Activated CD4-positive, alpha-beta T cell treated with anti-CD3 and anti-CD28 coated beads, Interleukin-2, amount 50 U/mL, for 16 hours (primary cell): ENCODE measurements around the gene ADAM22.

Experiments used
- DNase-seq: peaks from one replicate; pipeline ENCODE4 v3.0.0-alpha.2; 2020

Gene ADAM22

DNA sequence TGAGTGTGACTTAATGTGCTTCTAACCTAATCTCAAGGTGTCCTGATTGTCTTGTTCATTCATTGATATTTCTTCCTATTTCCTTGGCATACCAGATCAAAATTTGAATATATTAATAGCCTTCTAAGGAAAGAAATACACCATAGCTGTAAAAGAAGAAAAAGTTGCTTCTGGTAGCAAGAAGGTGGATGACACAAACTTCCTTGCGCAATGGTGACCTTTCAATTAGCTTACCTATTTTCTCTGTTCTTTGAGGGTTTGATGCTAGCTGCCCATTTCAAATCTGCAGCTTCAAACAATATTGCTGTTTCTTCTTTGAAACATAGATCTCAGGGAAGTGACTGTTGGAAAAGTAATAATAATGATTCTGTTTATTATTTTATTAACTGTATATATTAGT lies 108.8 kb downstream of the ADAM22 start:
- no peak for DNase-seq

DNA sequence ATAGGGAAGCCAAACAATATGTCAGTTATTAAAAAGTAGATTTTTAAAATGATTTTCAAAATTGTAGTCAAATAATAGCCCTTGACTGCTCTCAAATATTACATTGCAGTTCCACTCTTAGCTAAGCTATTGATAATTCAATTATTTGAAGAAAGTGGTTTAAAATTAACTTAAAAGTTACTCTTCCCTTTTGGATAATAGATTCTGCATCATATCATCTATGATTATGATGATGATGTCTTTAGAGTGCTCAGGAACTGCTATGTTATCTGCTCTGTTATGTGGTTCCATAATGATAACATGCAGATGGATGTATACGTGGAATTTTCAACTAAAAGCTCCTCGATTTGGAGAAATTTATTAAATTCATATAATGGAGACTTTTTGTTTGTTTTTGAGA lies 110.0 kb downstream of the ADAM22 start:
- no peak for DNase-seq

DNA sequence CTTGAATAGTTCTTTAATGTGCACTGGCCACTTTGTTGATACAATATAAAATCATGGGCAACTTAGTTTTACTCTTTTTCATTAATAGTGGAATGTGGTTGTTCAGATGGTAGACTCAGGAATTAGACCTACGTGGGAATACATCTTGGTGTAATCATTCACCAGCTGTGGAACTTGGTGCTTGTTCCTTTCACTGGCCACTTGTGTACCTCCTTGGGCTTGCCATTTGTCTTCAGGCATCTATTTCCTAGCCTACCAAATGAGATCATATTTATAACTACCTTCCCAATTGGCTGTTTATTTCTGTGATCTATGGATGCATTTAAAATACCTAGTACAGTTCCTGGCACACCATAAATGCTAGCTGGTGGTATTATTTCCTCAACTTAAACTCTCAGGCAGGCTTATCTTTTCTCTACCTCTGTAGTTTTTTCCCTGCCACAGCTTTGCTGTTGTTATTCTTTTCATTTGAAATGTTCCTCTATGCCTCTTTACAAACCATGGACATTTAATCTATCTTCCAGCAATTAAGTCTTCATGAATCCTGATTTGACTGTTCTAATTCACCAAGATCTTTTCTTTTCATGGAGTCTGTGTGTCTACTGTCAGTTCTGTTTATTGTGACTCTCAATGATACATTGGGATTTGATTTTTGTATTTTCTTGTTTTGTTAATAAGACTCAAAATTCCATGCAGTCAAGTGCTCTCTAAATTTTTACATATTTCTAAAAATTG lies 113.0 kb downstream of the ADAM22 start:
- DNase-seq, result no peak

DNA sequence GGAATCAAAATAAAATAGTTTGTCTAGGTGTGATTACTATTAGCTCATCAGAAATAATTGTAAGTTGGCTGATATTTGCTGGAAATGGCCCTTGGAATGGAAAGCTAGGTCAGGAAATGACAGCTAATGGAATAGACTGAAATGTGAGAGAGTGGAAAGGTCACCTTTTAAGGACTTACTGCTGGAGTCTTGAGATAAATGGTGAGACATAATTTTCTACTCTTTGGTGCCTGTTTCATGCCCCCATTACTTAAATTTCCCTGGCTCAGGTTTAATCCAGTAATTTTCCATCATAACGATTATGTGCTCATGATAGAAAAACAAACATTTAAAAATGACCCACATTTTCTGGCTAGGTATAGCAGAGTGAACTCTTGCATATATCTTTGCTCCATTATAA lies 123.6 kb downstream of the ADAM22 start:
- DNase-seq, result no peak

DNA sequence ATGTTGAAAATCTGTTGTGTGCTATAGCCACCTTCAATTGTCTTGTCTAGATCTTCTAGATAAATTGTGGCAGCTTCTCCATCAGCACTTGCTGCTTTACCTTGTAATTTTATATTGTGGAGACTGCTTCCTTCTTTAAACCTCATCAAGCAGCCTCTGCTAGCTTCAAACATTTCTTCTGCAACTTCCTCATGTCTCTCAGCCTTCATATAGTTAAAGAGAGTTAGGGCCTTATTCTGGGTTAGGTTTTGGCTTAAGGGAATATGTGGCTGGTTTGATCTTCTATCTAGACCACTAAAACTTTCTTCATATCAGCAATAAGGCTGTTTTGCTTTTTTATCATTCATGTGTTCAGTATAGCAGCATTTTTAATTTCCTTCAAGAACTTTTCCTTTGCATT lies 128.2 kb downstream of the ADAM22 start:
- DNase-seq, result no peak

DNA sequence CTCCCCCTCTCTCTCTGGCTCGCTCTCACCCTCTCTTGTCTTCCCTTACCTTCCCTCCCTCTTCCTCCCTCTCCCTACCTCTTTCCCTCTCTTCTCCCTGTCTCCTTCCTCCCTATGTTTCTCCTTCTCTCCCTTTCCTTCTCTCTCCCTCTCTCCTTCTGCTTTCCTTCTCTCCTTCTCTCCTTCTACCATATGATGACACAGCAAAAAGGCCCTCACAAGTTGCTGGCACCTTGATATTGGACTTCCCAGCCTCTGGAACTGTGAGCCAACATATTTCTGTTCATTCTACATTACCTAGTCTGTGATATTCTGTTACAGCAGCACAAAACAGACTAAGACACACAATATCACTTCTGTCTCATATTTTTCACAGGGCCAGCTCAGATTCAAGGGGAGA lies 135.0 kb downstream of the ADAM22 start:
- DNase-seq, result no peak

DNA sequence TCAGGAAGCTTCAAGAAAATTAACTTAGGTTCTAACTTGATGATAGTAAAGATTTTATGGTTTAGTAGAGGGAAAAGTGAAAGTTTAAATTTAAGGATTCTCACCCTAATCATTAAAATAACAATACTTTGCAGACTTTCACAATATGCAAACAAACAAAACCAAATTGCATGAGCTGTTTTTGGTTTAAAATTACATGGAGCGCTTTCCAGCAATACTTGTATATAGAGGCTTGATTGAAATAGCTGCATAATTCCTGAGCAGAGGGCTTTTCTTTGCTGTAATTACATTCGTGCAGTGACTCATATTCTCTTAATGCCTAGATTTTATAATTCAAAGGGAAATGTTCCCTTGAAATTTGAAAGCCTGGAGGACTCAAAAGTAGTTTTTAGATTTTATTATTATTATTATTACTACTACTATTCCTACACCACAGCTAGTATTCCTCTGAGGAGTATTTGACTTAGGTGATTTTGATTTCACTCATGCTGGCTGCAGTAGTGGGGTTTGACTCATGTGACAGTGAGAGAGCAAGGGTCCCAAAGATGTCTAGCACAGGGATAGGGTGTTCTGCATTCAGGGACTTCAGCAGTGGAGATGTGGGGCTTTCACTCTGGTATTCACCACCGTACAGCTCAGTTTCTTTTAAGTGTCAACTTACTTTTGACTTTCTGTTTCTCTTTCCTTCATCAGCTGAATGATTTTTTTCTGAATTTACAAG lies 138.1 kb downstream of the ADAM22 start:
- DNase-seq, result no peak

DNA sequence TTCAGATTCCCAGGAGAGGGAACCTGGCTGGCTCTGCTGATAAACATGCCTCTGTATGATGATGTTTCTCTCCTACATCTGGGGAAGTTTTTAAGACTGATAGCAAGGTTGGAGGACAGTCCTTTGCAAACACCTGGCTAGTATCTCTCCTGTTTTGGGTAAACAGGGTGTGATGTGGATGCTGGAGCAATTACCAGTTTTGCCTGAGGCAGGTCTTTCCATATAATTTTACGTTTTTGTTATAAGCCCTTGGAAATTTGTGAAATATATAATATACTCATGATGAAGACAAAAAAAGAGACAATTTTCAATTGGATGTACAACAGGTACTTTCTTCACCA lies 138.6 kb downstream of the ADAM22 start:
- no peak for DNase-seq

DNA sequence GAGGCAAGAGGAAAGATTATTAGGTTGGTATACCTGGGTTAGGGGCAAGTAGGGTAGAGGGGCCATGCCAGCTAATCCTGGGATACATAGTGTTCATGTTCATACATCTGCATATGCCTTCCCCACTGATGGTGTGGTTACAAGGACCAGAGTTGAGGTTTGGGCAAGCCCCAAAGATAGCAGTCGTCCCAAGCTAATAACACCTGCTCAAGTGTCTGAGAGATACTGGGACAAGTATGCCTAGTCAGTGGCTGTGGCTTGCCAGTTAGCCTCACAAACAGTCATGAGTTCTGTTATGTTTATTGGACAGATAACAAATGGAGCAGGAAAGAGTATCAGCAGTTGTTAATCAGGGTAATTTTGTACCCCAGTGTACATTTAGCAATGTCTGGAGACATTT lies 139.6 kb downstream of the ADAM22 start:
- no peak for DNase-seq

DNA sequence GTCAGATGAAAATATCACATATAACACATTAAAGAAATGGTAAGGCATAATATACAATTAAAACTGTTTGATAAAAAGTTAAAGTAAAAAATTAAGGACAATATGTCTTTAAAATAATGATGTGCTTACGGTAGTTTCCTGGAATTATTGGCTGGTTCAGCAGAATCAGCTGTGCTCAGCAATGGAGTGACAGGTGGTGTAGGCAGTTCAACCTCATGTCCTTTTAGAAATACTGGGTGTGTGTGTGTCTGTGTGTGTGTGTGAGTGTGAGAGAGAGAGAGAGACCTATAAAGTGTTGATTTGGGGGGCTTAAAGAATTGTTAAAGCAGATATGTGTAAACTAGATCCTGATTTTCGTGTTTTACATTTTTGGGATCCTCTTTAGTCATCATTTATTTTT lies 141.2 kb downstream of the ADAM22 start:
- no peak for DNase-seq

DNA sequence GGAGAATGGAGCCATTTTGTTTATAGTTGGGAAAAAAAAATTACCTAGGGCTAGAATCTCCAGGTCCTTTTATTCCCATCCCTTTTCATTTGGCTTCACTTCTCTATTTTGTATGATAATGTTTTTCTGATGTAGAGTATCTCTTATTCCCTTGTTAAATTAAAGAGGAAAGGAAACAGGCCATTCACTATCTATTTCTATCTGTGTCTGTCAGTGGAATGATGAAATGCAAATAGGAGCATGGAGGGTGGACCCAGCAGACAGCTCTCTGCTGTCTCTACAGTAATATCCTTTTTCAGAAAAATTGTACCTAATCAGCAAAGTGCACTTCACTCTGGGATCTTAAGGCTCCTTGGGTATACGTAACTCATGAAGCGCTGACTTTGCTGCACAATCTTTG lies 149.8 kb downstream of the ADAM22 start:
- no peak for DNase-seq

DNA sequence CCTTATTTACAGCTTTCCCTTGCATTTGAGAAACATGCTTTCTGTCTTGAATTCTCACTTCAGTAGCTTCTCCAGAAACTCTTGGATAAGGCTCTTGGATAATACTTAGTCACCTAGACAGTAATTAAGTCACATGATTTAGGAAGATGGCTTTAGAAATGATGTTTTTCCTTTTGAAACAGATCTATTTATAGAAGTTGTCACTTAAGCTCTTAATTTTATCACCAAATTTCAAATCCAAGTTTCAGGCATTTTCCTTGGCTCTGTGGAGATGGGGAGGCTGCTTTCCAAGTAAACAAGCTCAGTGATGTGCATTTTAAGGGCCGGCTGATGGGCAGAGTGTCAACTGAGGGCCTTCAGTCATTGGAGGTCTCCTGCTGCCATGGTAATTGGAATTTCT lies 155.5 kb downstream of the ADAM22 start:
- no peak for DNase-seq

DNA sequence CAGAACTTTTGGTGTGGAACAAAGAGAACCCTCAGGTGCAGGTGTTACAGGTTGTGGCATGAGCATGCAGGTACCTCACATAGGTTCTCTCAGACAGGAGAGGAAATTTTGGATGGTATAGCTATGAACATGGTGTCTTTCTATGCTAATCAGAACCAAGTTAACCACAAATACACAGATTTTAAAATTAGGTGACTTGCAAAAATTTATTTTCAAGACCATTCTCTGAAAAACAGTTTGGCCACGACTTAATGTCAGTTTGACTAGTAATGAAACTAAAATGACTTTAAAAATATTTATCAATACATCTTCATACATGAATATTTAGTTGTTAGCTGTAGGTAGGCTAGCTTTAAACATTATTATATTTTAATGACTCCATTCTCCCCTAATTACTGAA lies 156.2 kb downstream of the ADAM22 start:
- no peak for DNase-seq

DNA sequence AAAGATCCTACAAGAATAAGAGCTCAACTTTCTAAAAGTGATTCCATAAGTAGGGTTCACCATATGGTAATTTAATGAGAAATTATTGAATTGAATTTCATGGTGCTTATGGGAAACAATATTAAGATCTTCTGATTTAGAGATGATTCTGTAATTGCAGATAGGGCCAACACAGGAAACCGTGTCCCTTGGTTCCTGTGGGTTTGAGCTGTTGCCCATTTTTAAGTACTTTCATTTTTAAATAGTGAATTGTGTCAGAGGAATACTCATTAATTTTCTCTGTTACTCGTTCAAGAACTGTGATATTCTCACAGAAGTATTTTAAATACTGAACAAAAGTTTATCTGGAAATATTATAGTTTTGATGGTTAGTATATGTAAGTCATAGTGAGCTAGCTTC lies 156.6 kb downstream of the ADAM22 start:
- no peak for DNase-seq

DNA sequence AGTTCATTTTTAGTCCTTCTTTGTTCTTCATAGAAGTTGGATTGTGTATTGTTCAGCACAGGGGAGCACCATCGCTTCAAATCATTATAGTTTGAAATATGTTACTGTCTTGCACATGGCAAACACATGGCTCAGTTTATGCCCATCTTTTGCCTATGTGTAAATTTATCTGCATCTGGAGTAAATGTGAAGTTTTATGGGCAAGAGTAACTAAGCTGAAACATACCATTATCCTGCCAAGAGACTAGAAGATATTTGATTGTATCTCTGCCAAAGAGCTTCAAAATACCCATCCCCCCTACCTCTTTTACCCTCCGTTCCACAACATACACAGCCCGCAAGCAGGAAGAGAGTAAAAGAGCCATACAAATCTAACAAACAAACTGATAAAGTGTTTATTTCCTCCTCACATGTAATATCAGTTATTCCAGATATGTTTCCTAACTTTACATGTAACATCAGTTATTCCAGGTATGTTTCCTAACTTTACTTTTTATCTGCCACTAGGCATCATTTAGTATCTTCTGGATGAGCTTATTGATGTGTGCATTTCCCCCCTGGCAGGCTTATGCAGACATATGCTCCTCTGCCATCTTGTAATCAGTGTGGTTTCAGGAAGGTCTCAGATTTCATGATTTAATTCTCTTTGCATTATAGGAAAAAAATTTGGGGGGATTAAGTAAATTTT lies 158.1 kb downstream of the ADAM22 start:
- no peak for DNase-seq

DNA sequence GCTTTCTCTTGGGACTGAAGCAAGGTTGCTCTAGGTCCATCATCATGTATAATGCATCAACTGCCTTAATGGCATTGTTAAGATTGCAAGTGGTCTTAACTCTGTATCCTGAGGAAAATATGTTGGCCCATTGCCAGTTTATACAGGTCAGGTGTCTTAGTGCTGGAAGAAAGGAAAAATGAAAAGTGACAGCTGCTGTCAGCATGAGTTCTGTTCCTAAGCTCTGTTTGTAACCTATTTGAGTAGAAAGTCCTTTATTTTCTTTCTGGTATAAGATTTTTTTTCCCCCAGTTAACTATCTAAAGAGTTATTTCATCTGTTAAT lies 158.6 kb downstream of the ADAM22 start:
- DNase-seq, result no peak

DNA sequence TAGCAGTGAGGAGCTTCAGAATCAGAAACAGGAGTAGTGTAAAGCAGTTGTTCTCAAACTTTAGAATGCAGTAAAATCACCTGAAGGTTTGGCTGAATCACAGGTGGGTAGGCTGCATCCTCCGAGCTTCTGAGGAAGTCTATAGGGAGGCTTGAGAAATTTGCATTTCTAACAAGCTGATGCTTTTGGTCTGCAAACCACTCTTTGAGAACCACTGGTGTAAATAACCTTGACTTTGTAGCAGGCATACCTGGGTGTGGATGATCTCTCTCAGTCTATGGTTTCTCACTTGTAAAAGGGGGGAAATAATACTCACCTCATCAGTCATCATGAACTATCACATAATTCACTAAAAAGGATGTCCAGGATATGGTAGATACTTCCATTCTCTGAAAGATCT lies 167.7 kb downstream of the ADAM22 start:
- no peak for DNase-seq

DNA sequence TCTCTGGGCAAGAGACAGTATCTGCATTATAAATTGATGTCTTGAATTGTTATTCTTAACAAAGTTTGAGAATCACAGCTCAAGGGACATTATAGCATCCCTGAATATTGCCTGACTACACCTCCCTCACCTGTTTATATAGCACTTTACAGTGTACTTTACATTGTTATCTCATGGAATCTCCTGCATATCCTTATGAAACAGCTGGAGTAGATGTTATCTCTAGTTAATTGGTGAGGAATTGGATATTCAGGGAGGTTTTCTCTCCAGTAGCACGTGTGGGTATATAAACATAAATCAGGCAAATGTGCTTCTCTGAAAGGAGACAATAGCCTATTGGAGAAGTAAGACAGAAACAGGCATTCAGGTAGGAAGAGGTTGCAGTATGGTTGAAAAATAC lies 168.6 kb downstream of the ADAM22 start:
- no peak for DNase-seq

DNA sequence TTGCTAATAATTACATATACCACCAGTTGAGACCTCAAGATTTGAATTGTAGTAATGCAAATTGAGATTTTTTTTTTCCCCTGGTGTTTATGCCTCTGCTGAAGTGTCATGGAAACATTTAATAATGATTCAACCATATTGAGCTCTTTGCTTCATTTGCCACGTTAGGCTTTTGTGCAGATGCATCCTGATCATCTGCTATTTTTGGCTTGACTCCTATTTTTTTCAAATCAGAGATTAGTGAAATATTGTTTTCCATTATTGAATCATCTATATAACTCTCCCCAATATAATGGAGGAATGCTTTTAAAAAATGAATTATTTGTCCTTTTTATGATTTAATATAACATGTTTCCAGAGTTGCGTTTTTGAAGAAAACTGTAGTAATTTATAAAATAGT lies 170.7 kb downstream of the ADAM22 start:
- no peak for DNase-seq

DNA sequence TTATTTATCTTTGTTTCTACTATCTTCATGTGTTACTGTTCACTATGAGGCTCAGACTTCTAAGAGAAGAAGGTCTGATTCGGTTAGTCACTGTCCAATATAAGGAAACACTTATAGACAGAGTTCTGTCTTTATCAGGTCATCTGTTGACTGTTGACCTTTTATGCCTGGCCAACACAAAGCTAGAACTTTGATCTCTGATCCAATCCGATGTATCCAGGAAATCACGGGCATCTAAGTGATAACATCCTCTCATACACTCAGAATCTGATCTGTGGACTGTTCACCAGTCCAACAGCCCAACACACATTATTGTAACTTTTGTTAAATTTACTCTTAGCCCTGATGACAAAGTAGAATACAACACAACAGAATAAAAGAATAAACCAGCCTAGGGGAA lies 171.2 kb downstream of the ADAM22 start:
- DNase-seq, result no peak

DNA sequence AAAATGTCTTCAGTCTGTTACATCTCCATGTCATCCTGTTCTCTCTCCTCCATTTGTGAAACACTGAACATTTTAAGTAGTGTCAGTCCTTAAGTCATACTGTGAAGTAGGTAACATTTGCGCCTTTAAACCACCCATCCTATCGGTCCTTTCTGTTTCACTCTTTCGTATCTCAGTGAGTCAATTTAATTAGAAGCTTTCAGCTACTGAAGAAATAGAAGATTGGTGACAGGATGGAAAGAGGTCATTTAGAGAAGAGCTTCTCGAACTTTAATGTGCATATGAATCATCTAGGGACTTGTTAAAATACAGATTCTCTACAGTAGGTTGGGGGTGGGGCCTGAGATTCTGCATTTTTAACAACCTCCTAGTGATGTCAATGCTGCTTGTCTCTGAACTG lies 172.4 kb downstream of the ADAM22 start:
- peak; percentile 28 for DNase-seq

DNA sequence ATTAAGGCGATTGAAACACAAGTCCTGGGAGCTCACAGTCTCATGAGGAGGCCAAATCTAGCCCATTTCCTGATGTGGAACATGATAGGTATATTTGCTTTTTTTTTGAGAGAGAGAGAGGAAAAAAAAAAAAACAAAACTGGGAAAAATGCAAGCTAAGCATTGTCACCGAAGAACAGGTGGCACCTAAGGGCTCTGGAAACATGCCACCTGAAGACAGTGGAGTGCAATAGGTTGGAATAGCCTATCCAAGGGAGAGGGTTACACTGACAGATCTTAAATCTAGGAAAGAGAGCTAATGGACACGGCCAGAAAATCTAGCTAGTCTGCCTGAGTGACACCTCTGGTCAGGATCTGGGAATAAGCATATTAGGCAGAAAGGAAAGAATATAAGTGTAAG lies 175.6 kb downstream of the ADAM22 start:
- DNase-seq, result no peak

DNA sequence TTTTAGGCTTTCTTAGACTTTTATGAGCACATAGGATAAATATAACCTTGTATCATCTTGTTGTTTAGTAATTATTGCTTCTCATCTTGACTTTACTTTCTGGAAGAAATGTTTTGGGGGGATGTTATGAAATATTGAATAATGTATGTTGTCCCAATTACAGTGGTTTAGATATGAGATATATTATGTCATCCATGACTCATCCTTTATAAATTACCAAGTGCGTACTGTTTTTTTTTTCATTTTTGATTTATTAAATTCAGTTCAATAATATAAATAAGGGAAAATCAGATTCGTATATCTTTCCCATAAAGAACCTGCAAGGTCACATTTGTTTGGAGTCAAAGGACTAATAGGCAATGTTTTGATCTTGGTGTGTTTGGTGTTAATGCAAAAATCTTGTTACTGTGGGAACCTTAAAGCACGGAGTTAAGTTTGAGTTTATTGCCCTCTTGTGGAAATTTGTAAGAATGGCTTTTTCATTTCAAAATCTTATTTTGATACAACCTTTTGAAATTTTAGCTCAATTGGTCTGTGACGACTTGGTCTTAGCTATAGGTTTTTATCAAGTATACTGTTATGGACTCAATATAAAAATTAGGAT lies 177.2 kb downstream of the ADAM22 start:
- peak; percentile 38 for DNase-seq

DNA sequence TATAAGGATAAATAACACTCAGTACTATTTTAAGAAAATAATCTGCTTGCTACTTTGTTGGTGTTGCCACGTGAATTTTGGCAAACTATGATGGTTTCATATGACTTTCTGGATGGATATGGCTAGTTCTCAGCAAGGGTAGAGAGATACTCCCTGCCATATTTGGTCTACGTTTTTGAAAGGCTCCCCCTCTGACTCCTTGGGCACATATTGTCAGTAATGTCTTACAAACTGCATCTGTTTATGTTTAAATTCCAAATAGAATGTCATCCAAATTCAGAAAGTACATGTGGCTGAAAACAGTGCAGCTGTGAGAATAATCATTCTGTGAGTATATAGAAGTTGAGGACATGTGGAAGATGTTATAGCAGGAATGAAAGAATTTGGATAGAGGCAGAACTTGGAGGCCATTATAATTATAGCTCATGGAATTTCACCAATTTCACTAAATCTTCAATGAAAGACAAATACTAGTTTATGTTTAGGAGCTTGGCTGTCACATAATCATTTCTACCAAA lies 178.0 kb downstream of the ADAM22 start:
- DNase-seq, result no peak
